ENCODE data around the gene E2F3. TPM values are rescaled to one million over a fixed set of nuclear protein-coding genes. Genes with fewer than 3 reads are reported as not detected.

E2F3 gene
- total and polyA plus RNA-seq, 12 donors, result 5.2 to 12.0 (median 7.8) TPM

GRCh38 chr6:20492099-20492498 is 90.4 kb downstream of the E2F3 start:
- Histone ChIP-seq H3K27ac (no peak overlapping the region), H3K9me3 (replicated peaks in 1 of 3) (no peaks in the 10 kb centered on the region), H3K27me3 (no peaks in the 10 kb centered on the region), H3K4me1 (replicated peaks in 1 of 2) (no peaks in the 10 kb centered on the region), H3K36me3 (replicated peaks in 1 of 2) (peaks cover 0 to 11% of the 10 kb centered on the region in 2 donors), H3K4me3 (no peak overlapping the region)
- DNase-seq, result no peak
- TF ChIP-seq CTCF (IDR thresholded peaks at IDR 0.05) (no peak), POLR2A (IDR thresholded peaks at IDR 0.05) (no peak)
- intact Hi-C loops (cut with DNase I), result no loop called here
- WGBS, 4 donors, result 83 to 94% (median 87%) methylated on average over 2 of the region's 2 CpGs

- DNase-seq, result peak in 1 of 7 donors; percentile 5
- H3K9me3 ChIP-seq (replicated peaks in 1 of 3), result no peaks in the 10 kb centered on the region
- 69 to 74% (median 72%) methylated on average over 8 of the region's 8 CpGs for WGBS, 4 donors
- H3K4me3 ChIP-seq, result no peak overlapping the region
- H3K4me1 ChIP-seq (replicated peaks in 1 of 2), result no peaks in the 10 kb centered on the region
- peak overlapping the region in 2 of 5 donors; percentile 35 to 53 for H3K27ac ChIP-seq
- H3K36me3 ChIP-seq (replicated peaks in 1 of 2), result no peaks in the 10 kb centered on the region
- intact Hi-C loops (cut with DNase I), result no loop called here
- TF ChIP-seq POLR2A (IDR thresholded peaks at IDR 0.05) (no peak), CTCF (IDR thresholded peaks at IDR 0.05) (no peak)
- H3K27me3 ChIP-seq, result no peaks in the 10 kb centered on the region
These were observed 95.7 kb downstream of the E2F3 start for GRCh38 chr6:20497216-20498040.

GRCh38 chr6:20498041-20498385 is 96.3 kb downstream of the E2F3 start:
- no peaks in the 10 kb centered on the region for H3K36me3 ChIP-seq (replicated peaks in 1 of 2)
- no peak overlapping the region for H3K4me3 ChIP-seq
- intact Hi-C loops (cut with DNase I), result no loop called here
- TF ChIP-seq CTCF (IDR thresholded peaks at IDR 0.05), result no peak
- no peak for TF ChIP-seq POLR2A (IDR thresholded peaks at IDR 0.05)
- no peaks in the 10 kb centered on the region for H3K4me1 ChIP-seq (replicated peaks in 1 of 2)
- no peaks in the 10 kb centered on the region for H3K9me3 ChIP-seq (replicated peaks in 1 of 3)
- peak overlapping the region in 2 of 5 donors; percentile 35 to 53 for H3K27ac ChIP-seq
- DNase-seq, result no peak
- 89 to 100% (median 94%) methylated on average over 2 of the region's 2 CpGs for WGBS, 4 donors
- H3K27me3 ChIP-seq, result no peaks in the 10 kb centered on the region

GRCh38 chr6:20509212-20509611 is 107.5 kb downstream of the E2F3 start:
- Histone ChIP-seq H3K4me3 (no peak overlapping the region), H3K4me1 (replicated peaks in 1 of 2) (no peaks in the 10 kb centered on the region), H3K27ac (no peak overlapping the region), H3K36me3 (replicated peaks in 1 of 2) (no peaks in the 10 kb centered on the region), H3K27me3 (no peaks in the 10 kb centered on the region), H3K9me3 (replicated peaks in 1 of 3) (no peaks in the 10 kb centered on the region)
- DNase-seq, result no peak
- no peak for TF ChIP-seq POLR2A (IDR thresholded peaks at IDR 0.05)
- no peak for TF ChIP-seq CTCF (IDR thresholded peaks at IDR 0.05)
- intact Hi-C loops (cut with DNase I), result no loop called here
- 40 to 63% (median 54%) methylated on average over 2 of the region's 2 CpGs for WGBS, 4 donors

All from adrenal gland (tissue), 12 donors.